Midbrain (tissue), 1 donor: ENCODE measurements around the gene GNG3.
"Not testable (repeated sequence)": the region's sequence is repeated elsewhere in the genome, so short reads cannot be mapped to it uniquely, and the experiment has no call there.

ENCODE experiments used
- DNase-seq: peaks from one replicate; lab custom pipeline; 2025; lab: John Stamatoyannopoulos, UW

Gene GNG3

DNA sequence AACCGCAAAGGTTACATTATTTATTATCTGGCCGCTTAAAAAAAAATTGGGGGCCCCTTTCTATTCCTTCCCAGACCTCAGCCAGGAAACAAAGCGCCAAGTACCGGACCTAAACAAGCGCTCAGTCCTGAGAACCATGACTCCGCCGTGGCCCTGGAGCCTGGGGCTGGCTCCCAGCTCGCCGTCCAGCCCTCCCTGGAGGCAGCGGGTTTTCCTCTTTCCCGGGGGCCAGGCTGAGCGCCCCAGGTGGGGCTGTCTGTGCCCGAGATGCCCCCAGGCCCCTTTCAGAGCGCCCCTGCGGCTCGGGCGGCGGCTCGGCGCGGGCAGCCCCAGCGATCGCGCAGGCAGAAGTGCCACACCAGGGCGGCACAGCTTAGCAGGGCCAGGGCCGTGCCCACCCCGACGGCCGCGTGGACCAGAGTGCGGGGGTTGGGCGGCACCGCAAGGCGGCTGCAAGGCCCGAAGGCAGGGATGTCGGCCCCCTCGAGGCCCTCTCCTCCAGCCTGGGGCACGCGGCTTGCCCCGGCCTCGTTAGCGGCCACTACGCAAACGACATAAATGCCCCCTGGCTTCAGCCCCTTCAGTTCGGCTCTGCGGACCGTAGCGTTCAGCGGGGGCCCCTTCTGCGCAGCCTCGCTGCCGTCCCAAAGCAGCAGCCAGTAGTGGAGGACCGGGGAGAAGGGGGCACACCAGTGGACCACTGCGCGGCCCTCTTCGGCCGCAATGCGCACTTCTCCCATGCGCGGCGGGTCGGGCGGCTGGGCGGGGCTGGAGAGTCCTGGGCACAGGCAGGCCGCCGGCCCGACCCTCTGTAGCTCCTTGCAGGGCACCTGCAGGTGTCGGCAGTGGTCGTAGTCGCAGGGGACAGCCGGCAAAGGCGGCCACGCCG lies 19.7 kb upstream of the GNG3 start:
- no peak for DNase-seq

DNA sequence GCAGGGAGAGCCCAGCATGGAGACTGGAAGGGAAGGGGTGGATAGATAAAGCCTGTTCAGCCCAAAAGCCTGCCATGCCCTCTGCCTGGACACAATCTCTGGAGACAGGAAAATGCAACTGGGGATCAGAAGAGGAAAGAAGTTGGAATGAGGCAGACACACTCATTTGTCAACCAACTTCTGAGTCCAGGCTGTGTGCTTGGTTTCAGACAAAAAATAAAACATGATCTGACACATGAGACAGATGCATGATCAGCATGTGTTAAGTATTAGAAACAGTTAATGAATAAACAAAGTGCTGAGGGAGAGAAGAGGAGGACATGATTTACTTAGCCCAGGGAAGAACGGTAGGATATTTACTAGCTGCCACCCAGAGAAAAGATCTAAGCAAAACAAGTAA lies 19.0 kb upstream of the GNG3 start:
- no peak for DNase-seq

DNA sequence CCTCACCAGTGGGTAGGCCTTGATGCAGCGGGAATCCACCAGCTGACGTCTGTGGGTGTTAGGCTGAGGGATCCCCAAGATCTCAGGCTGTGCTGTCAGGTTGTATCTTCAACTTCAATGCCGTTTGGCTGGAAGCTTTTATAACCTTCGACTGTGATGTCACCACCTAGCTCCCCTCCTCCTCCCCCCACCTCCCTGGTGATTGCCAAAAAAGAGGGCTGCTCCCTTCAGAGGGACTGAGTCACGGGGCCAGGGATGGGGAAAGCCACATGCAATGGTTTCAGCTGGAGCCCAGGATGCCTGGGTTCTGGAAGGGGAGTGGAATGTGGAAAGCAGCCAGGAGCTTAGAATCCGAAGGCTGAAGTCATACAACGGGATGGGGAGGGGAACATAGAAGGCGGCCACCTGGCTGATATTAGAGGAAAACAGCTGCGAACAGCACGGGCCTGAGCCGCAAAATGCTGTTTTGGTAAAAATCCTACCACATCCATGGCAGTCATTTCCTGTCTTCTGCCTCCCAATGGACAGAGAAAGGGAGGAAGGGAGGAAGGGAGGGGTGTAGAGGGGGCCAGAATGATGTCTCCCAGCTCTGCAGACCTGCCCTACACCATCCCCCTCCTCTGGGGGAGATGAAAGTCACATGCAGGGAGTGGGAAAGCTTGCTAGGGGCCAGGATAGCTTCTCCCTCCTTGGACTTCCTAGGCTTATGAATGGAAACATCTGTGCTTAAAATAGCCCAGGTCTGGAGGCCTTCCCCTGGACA lies 17.9 kb upstream of the GNG3 start, which contains the start of gene LRRN4CL:
Gene LRRN4CL, minus strand, starts transcription at position 110 of the 763 bp plus-strand sequence. CDS start 1,022 bp downstream, outside the sequence.
- DNase-seq: no peak

DNA sequence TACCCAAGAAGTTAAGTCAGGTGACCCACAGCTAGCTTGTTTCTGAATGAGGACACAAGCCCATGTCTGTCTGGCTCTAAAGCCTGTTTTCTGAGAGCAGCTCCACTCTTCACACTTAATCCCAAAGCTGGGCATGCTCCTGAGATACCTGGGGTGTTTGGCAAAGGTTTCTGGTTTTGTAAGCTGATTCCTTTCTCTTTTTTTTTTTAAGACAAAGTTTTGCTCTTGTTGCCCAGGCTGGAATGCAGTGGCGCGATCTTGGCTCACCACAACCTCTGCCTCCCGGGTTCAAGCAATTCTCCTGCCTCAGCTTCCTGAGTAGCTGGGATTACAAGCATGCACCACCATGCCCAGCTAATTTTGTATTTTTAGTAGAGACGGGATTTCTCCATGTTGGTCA lies 13.9 kb upstream of the GNG3 start:
- DNase-seq: not testable (repeated sequence)

DNA sequence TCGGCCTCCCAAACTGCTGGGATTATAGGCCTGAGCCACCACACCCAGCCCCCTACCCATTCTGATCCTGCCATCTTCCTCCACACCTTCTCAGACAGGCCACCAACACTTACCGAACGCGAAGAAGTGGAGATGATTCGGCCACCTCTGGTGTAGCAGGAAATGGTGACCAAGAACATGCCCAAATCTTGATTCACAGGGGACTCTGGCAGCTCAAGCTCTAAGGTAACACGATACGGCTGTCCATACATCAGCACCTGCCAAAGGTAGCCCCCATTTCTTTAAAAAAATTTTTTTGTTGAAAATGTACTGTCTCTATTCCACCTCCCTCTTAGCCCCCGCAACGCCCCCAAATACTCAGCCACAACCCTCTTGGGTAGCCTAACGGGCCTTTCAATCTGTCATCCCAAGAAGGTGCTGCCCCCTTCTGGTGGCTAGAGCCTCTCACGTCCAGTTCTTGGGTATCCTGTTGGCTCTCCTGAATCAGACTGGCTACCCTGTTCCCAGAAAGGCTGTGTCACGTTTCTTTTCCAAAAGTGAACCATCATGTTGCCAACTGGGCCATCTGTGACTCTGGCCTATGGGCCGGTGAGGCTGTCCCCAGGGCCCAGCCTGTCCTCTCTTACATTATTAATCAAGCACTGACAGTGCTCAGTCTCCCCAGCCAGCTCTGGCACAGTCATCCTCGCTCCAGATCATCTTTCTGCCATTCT lies 12.9 kb upstream of the GNG3 start:
- peak; percentile 59 for DNase-seq

DNA sequence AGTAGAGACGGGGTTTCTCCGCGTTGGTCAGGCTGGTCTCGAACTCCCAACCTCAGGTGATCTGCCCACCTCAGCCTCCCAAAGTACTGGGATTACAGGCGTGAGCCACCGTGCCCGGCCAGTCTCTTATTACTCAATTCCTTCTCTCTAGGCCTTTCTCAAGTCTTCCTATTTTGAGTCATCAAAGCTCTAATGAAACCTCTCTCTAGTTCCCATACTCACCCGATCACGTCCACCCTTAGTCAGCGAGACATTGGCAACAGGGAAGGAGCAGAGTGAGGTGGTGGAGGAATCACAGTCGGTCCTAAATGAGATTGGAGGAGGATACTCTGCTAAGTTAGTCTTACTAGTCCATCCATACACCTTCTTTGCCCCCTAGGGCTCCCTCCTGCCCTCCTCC lies 5.2 kb upstream of the GNG3 start:
- DNase-seq: no peak

DNA sequence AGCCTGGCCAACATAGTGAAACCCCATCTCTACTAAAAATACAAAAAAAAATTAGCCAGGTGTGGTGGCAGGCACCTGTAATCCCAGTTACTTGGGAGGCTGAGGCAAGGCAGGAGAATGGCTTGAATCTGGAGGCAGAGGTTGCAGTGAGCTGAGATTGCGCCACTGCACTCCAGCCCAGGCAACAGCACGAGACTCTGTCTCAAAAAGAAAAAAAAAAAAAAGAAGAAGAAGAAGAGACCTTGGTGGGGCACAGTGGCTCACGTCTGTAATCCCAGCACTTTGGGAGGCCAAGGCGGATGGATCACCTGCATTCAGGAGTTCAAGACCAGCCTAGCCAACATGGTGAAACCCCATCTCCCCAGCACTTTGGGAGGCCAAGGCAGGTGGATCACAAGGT lies 3.6 kb upstream of the GNG3 start:
- not testable (repeated sequence) for DNase-seq

DNA sequence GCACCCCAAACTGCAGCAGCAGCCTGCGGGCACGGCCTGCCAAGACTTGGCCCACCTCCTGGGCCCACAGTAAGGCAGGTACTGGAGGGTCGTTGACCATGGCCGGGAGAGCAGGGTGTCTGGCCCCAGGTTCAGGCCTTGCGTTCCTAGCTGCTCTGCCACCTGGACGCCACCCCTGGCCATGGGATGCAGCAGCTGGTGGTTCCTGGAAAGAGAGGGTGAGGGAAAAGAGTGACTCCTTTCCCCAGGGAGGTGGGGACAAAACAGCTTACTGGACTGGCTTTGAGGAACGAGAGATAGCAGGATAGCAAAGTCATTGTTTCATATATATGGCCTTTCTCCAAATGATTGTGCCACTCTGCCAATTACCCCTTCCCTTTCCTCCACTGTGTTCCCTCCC lies 2.1 kb upstream of the GNG3 start:
- DNase-seq: no peak

DNA sequence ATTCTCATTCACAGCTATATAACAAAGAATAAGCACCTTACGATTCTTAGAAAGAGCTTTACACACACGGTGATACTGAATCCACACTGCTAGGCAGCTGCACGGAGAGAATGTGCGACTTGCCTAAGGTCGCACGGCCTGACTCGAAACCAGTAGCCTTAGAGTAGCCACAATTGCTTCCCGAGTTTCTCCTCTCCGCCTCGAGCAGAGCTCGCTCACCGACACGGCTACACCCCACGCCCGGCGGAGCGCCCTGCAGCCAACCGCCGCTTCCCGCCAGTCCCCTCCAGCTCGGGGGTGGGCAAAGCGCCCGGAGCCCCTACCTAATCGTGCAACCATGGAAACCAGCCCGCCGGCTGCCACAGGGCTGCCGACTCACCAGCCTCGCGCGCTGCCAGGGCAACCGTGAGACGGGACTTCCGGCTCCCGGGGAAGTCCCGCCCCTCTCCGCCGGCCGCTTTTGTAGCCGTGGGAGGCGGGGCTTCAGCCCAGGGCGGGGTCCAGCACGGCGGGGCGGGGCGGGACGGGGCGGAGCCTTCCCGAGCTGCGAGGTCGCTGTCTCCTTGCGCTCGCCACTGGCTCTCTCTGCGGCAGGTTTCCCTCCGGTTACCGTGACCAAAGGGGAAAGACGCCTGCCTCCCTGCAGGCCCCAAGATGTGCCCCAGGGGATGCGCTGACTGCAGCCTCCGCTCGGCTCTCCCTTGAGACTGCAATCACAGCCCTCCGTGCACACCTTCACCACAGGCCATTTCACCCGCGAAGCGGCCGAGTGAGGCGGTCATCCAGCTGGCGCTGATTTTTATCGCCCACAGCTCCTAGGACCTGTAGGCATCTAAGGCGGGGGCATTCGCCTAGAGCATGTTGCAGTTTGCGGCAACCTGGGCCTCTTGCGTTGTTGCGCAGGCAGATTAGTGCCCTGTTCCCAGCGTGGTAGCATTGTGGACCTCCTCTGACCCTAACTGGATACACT lies 1.3 kb upstream of the GNG3 start:
- DNase-seq: peak; percentile 96

DNA sequence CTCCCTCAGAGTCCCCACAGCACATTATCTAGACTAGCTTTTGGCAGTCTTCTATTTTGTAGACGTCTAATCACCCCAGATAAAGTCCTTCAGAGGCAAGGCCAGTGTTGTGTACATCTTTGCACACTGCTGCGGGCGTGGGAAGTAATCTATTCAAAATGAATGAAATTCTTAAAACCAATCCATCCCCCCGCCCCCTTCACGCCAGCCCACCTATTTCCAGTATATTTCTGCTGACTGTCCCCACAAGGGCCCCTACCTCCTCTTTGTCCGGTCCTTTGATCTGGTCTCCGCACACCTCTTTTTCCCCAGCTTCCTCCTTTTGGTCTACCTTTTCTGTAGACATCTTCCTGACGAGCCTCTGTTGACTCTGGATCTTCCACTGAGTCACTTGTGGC lies 627 bp upstream of the GNG3 start:
- no peak for DNase-seq

DNA sequence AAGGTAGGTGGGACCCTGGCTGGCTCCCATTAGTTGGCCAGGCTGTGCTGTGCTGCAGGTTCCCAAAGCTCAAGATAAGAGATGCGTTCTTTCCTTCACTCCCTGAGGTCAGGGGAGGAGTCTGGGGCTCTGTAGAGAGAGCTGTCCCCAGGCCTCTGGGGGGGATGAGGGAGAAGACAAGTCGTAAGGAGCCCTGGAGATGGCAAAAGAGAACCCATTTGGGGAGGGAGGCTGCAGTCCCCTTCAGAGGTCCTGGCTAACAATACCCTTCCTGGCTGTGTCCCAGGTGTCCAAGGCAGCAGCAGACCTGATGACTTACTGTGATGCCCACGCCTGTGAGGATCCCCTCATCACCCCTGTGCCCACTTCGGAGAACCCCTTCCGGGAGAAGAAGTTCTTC lies 916 bp downstream of the GNG3 start:
- DNase-seq: no peak

DNA sequence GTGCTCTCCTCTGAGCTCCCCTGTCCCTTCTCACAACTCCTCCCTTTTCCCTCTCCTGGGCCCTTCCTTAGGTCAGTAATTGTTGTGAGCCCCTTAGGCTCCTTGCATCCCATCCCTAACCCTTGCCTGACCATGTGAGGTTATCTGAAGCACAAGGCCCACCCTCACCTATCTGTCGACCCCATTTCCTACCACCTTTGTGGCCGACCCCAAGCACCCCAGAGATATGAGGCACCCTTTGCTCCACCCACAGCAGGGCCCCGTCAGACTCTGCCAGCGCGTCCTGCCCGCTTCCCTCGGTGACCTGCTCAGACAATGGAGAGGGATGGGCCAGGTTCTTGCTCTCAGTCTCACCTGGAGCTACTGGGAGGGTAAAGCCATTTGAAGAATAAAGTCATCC lies 1.3 kb downstream of the GNG3 start:
- no peak for DNase-seq

DNA sequence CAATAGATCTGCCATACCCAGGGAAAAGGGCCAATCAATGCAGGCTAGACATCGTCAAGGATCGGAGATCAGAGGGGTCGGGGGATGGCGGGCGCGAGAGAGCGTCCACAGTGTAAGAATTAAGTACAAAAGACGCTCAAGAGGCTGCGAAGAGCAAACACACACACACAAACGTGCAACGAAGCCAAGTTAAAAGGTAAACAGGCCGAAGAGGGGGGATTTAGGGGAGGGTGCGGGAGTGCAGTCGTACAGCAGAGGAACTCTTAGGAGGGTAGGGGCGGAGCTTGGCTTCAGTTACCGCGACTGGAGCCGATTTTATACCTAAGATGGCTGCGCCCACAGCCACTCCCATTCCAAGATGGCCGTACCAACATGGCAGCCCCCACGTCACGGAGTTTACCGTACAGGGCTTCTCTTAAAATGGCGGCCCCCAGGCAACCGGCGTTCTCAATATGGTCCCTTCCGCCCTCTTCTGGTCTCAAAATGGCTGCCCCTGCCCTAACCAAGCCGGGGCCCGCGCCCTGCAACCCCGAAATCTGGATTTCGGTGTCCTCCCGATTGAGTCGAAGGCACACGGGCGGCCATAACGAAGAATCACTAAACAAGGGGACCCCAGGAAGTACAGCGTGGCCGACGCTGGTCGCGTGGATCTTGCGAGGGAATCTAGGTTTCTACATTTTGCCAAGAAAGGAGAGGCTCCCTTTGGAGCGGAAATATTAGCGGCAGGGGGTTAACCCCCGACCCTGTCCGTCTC lies 1.9 kb downstream of the GNG3 start:
- DNase-seq: peak; percentile 98

DNA sequence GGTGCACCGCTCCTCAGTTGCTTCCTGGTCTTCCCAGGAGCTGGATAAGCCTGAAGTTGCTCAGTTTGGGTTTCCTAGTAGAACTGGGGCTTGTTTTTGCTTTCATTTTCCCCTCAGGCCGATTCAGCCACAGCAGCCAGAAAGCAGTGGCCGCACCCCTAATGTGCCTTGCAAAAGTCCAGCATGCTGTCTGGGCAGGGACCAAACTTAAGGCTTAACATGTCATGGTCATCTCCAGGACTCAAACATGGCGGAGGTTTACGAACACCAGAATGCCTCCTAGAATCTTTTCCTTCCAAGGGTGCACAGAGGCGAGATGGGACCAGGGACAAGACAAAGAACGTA lies 2.5 kb downstream of the GNG3 start:
- DNase-seq: no peak

DNA sequence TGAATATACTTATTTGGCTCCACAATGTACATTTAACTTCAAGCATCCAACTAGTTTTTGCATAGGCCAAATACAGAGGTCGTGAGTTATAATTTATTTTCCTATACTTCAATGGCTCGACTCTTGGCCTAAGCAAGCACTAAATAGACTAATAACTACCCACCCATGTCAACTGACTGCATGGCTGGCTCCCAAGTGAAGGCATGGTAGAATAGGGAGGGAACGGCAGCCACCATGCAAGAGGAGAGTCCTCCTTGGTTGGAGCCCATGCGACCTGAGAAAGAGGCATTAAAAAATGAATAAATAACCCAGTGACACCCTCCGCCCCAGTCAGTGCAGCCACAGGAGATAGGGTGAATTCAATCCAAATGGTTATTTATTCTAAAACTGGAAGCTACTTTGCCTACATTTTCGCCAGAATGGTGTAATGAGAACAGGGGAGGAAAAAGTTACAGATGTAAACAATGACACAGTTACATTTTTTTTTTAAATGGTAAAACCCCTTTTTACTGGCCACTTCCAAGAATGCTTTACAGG lies 4.9 kb downstream of the GNG3 start:
- DNase-seq: no peak

DNA sequence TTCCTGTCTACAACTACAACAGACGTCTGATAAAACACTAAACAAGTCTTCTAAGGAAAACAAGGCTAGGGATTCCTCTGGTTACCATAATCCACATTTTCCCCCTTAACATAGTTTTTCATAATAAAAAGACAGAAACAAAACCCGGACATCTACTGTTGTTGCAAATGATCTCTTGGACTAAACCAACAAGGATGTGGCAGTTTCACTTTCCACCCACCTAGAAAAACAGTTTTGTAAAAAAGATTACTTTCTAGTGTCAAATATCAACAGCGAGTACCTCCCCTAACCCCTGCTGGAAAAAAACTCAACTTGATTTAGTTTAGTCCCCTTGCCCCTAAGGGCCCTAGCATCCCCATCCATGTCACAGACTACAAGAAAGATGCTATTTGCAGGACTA lies 5.4 kb downstream of the GNG3 start:
- no peak for DNase-seq

DNA sequence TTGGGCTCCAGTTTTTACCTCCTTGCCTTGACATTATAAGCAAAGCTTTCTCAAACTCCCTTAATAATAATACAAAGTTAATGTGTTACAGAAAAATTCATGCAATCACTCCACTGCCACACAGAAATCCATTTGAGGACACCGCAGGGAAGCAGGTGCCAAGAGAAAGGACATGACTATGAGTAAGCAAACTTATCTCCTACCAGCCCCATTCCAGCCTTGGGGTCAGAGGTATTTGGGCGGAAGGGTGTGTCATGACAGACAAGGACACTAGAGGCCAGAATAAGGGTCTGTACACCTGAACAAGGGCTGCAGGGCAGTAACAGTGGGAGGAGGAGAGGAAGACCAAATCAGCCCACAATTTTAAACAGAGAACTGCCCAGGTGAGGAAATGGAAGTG lies 5.9 kb downstream of the GNG3 start:
- DNase-seq: no peak

DNA sequence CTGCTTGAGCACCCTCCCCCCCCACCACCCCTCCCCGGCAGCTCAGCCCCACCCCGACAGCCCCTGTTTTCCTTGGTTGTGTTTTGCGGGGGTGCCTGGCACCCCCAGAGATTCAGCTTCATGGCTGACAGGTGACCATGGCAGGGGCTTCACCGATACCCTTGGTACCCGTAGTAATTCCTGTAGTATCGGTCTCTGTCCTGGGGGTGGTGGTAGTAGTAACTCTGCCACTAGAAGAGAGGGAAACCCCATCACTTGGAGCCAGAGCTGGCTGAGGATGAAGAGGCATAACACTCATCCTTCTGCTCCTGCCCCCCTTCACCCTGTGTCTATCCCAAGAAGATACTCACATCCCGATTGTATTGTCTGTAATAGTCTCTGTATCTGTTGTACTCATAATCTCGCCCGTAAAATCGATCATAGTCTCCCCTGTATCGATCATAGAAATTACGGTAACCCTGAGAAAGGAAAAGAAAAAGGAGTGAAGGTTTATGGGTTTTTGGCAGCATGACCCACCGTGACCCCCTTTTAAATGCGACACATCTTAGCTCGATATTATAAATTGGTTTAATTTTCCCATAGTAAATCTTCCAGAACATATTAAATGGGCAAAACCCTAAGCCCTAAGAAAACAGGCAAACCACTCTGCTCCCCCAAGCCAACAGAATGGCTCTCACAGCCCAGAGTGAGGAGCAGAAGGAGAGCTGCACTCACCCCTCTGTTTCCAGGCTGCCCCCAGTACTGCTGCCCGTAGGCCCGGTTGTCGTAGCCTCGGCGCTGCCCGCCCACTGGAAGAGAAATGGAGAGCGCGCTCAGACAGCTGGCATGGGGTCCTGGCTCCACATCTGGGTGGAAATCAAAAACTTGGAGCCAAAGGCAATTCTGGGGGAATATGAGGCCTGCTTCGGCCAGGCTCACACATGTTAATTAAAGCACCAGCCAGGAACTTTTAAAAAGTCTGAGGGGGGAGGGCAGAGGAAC lies 8.0 kb downstream of the GNG3 start:
- DNase-seq: no peak

DNA sequence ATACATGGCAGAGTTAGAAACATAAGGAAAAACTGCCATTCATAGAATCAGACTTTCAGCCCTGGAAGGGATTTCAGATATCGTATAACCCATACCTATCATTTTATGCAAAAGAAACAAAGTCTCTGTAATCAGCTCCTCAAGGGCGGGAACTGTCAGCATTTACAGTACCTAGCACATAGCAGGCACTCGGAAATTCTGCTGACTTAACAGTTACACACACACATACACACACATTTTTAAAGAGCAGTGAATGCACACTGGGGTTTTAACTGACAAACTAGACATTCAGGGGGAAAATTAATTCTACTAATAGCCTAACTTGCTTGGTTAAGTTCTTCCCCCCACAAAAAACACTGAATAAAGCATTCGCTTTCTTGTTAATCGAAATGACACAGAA lies 8.7 kb downstream of the GNG3 start:
- no peak for DNase-seq
